GM19035 (cell line): Measurements from ENCODE around the gene ZNF77.
A peak's percentile ranks its signal among the peaks of the same experiment; 100 is the strongest.
"Not testable (repeated sequence)": the region's sequence is repeated elsewhere in the genome, so short reads cannot be mapped to it uniquely, and the experiment has no call there.

Experiments
- ATAC-seq: cut with Tn5 transposase; IDR thresholded peaks from one replicate; pipeline ENCODE4 v1.9.1; 2021; ENCODE audit not compliant: unreplicated experiment

ZNF77 gene

DNA sequence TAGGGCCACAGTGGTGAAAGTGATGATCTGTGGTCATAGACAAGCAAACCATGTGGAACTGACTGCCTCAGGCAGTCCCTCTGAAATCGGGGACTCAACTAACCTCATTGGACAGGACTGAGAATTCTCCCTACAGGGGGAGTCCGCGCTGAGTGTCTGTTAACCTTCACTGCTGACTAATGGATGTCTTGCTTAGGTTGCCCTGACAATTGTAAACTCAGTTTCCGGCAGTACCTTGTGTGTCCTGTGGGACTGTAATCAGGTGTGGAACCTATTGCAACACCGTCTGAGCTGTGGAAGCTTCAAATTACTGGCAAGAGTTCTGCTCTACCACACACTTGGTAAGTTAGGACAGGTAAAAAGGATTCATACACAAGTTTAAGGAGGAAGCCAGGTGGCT, 21.8 kb downstream of the ZNF77 start:
- ATAC-seq, result no peak

DNA sequence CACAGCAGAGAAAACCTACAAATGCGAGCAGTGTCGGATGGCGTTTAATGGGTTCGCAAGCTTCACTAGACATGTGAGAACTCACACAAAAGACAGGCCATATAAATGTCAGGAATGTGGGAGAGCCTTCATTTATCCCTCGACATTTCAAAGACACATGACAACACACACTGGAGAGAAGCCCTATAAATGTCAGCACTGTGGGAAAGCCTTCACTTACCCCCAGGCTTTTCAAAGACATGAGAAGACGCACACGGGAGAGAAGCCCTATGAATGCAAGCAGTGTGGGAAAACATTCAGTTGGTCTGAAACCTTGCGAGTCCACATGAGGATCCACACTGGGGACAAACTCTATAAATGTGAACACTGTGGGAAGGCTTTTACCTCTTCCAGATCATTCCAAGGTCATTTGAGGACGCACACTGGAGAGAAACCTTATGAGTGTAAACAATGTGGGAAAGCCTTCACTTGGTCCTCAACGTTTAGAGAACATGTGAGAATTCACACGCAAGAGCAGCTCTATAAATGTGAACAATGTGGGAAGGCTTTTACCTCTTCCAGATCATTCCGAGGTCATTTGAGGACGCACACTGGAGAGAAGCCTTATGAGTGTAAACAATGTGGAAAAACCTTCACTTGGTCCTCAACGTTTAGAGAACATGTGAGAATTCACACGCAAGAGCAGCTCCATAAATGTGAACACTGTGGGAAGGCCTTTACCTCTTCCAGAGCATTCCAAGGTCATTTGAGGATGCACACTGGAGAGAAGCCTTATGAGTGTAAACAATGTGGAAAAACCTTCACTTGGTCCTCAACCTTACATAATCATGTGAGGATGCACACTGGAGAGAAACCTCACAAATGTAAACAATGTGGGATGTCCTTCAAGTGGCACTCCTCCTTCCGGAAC, 27.2 kb downstream of the ZNF77 start:
- ATAC-seq, result no peak

GRCh38 chr19:2912306-2912705, 32.5 kb downstream of the ZNF77 start:
- ATAC-seq, result no peak

DNA sequence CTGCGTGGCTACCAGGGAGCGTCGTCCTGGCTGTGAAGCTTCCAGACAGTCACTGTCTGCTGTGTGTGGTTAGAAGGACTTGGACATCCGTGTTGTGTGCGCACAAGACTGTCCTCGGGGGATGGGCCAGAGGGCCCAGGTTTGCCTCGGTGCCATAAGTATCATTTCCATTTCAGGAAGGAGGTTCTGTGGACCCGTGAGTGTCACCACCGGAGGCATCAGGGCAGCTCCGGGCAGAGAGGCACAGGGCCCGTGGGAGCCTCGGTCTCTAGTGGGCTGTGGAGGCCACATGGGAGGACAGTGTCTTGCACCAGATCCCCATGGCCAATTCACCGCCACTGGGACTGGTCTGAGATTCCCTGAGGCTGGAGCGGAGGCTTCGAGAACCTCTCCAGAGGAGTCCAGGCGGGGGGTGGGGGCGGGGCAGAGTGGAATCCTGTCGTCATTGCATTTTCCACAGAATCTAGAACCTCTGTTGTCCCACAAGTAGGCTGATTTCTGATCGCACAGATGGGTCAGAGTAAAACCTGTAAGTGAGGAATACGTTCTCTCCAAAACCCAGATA, 38.1 kb downstream of the ZNF77 start:
- ATAC-seq, result no peak

DNA sequence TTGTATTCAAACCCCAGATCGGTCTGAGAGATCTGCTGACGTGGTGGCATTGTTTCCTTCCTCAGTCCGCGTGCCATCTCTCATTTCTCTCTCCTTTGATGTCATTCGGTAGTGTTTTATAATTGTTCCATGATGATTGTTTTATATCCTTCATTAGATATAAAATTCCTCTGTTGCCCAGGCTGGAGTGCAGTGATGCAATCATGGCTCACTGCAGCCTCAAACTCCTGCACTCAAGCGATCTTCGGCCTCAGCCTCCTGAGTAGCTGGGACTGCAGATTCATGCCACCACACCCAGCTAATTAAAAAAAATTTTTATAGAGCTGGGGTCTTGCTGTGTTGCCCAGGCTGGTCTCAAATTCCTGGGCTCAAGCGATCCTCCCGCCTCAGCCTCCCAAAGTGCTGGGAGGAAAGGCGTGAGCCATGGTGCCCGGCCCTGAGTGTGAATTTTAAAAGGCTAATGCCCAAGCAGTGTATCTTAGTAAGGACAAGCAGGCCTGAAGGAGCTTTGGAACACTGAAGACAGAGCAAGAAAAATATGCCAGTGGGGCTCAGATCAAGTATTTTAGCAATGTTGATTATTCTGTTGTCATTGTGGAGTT, 38.8 kb downstream of the ZNF77 start:
- ATAC-seq, result no peak

DNA sequence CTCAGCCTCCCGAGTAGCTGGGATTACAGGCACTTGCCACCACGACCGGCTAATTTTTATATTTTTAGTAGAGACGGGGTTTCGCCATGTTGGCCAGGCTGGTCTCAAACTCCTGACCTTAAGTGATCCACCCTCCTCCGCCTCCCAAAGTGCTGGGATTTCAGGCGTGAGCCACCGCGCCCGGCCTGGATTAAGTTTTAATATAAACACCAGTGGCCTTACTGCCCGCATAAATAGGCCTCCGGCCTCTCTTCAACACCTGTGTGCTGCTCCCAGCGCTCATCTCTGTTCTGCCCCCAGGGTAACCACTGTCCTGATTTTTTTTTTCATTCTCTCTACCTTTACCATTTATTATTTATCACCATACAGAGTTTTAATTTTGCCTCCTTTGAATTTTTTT, 41.4 kb downstream of the ZNF77 start:
- not testable (repeated sequence) for ATAC-seq

DNA sequence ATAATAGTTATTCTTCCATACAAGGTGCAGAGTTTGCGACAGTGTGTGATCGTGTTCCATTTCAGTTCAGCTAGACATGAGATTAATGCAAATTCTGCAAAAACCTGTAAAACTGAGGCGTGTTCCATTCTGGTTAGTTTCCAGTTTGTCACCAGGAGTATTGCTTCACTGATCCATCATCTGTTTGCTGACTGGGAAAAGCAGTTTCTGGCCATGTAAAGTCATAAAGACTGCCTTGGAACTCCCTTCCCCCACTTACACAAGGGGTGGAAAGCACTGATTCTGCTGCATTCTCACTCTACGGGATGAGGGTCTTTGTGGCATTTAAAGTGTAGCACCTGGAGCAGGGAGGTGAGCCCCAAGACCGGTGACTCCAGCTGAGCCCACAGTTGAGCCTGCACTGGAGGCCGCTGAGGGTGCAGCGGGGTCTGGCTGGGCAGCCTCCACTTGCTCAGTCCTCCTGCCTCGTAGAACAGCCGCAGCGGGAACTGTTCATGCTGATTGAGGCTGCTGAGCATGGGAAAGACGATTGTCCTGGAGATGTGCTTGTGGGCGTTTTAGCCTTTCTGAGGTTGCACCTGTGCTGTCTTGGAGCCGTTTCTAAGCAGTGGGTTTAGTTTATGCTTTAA, 42.1 kb downstream of the ZNF77 start:
- ATAC-seq, result no peak

- ATAC-seq, result peak; percentile 97
These were observed 44.2 kb downstream of the ZNF77 start, which contains the start of gene ZNF57 for GRCh38 chr19:2900296-2901252. Gene ZNF57 (plus strand): TSS chr19:2900928. CDS start chr19:2901046, 118 bp downstream.

DNA sequence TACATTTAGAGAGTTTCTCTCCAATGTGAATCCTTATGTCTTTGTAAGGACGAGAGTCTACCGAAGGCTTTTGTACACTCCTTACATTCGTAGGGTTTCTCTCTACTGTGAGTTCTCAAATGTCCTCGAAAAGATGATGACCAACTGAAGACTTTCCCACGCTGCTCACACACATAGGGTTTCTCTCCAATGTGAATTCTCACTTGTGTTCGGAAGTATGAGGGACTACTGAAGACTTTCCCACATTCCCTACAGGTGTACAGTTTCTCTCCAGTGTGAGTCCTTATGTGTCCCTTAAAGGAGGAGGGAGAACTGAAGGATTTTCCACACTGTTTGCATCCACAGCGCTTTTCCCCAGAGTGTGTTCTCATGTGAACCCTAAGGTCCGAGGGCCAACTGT, 48.1 kb downstream of the ZNF77 start:
- ATAC-seq, result no peak

- ATAC-seq, result not testable (repeated sequence)
These were observed 54.2 kb downstream of the ZNF77 start for GRCh38 chr19:2890531-2890930.

DNA sequence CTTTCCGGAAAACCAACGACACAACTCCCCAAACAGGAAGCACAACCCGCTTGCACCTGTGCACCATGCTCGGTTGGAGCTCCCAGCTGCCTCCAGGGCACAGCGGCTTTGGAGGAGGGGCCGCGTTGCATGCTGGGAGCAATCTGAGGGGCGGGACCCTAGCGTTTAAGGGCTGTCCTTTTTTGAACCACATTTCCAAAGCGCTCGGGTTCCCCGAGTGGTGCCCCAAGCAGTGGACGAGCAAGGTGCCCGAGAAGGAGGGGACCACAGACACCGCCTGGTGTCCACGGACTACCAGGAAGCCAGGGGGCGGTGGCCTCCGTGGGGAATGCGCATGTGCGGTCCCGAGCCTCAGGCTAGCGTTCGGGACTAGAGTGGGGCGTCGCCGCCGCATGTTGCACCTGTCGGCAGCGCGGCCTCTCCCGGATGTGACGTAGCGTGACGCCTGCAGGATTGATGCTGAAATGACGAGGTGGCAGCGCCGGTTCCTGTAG, 56.0 kb downstream of the ZNF77 start:
- ATAC-seq, result no peak

DNA sequence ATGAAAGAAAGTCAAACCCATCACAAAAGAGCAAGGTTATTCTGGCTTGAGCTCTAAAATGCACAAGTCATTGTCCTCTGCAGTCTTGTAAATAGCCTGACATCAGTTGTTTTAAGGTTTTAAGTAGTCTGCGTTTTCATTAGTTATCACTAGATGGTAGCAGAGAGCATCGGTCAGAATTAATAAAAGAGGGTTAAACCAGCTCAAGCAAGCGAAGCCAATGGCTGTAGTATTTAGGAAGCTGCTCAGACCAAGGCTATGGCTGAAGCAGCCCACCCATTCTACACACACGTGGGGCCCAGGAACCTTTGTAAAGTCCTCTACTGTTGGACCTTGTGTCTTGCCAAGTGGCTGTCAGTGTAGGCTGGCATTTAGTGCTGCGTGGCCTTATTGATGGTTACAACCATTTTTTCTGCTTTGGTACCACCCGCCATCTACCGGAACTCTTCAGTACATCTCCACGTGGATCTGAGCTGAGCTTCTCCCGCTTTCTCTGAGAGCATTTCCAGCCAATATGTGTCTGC, 57.3 kb downstream of the ZNF77 start:
- ATAC-seq, result no peak

GRCh38 chr19:2885736-2886135, 59.0 kb downstream of the ZNF77 start:
- no peak for ATAC-seq

GRCh38 chr19:2883686-2884439, 60.9 kb downstream of the ZNF77 start:
- no peak for ATAC-seq
